Hair follicular keratinocyte (primary cell): ENCODE results near the gene BMX. TPM values are rescaled to one million over a fixed set of nuclear protein-coding genes. Genes with fewer than 3 reads are reported as not detected.

ENCODE experiments used
- total RNA-seq: library from RNA; depleted of rRNA; stranded (reverse); fragments of >200 nt; gene quantifications from 2 replicates; pipeline ENCODE4 v1.2.3, GENCODE V29; 2015

BMX gene
- not detected in 2 replicates for total RNA-seq

GRCh38 chrX:15500497-15500966 lies at the start of gene BMX:
Gene BMX, plus strand, starts transcription at chrX:15500807. Its CDS starts 7,547 bp downstream, at chrX:15508354.

GRCh38 chrX:15493118-15493962 lies 7.3 kb upstream of the BMX start, which contains the start of gene PIR:
Gene PIR, minus strand, starts transcription at chrX:15493333. Its CDS starts 2,076 bp downstream, at chrX:15491257.

GRCh38 chrX:15600745-15601144 lies 100.1 kb downstream of the BMX start, which contains the start of gene ACE2:
Gene ACE2, minus strand, starts transcription at chrX:15600960. Its CDS starts 49 bp downstream, at chrX:15600911.

Other genes with a start within 250 kb of the BMX start
- gene ASB9, start 230.7 kb upstream of the BMX start, total RNA-seq = 0.91 and 2.7 TPM in 2 replicates
- not detected in 2 replicates for gene ASB11, start 185.2 kb upstream of the BMX start, total RNA-seq
- 9.1 and 11.4 TPM in 2 replicates for gene PIGA, start 165.3 kb upstream of the BMX start, total RNA-seq
- not detected in 2 replicates for gene VEGFD, start 116.4 kb upstream of the BMX start, total RNA-seq
- gene PIR, start 7.5 kb upstream of the BMX start, total RNA-seq = 17.6 and 22.6 TPM in 2 replicates
- not detected in 2 replicates for gene ACE2, start 100.2 kb downstream of the BMX start, total RNA-seq
- 0.11 and 0.39 TPM in 2 replicates for gene CLTRN, start 164.0 kb downstream of the BMX start, total RNA-seq
- 3.2 and 3.5 TPM in 2 replicates for gene CA5B, start 237.5 kb downstream of the BMX start, total RNA-seq